SHP77 (cell line): ENCODE measurements around the gene CHTF18.
"Not testable (repeated sequence)": the region's sequence is repeated elsewhere in the genome, so short reads cannot be mapped to it uniquely, and the experiment has no call there.

Experiments
- DNase-seq, 2 experiments: peaks; one replicate each; lab custom pipeline; 2025; lab: John Stamatoyannopoulos, UW

The CHTF18 gene

GRCh38 chr16:788399-789126 is at the start of gene CHTF18:
CHTF18 (plus strand) TSS chr16:788620; CDS start chr16:788685, 65 bp downstream.
- peak; percentile 79 to 84 for DNase-seq

GRCh38 chr16:739560-740458 is 48.6 kb upstream of the CHTF18 start:
- no peak for DNase-seq

- no peak for DNase-seq
Measured at GRCh38 chr16:740459-740763, 48.0 kb upstream of the CHTF18 start.

GRCh38 chr16:740764-741505 is 47.5 kb upstream of the CHTF18 start, which contains the start of gene CIAO3:
CIAO3 (minus strand) TSS chr16:740997; CDS start chr16:740985, 12 bp downstream.
- DNase-seq, result peak; percentile 69 to 76

- DNase-seq, result no peak
Measured at GRCh38 chr16:741986-742629, 46.3 kb upstream of the CHTF18 start.

- DNase-seq, result not testable (repeated sequence)
Measured at GRCh38 chr16:742894-743293, 45.5 kb upstream of the CHTF18 start.

- DNase-seq, result no peak
Measured at GRCh38 chr16:743794-744500, 44.5 kb upstream of the CHTF18 start.

GRCh38 chr16:745739-746138 is 42.7 kb upstream of the CHTF18 start:
- peak in 1 of 2 experiments; percentile 23 for DNase-seq

GRCh38 chr16:746637-747036 is 41.8 kb upstream of the CHTF18 start:
- no peak for DNase-seq

GRCh38 chr16:747978-748746 is 40.3 kb upstream of the CHTF18 start:
- DNase-seq, result no peak

GRCh38 chr16:749010-749409 is 39.4 kb upstream of the CHTF18 start:
- no peak for DNase-seq

GRCh38 chr16:750485-750884 is 37.9 kb upstream of the CHTF18 start:
- no peak for DNase-seq

- DNase-seq, result no peak
Measured at GRCh38 chr16:751152-752006, 37.0 kb upstream of the CHTF18 start.

- no peak for DNase-seq
Measured at GRCh38 chr16:752007-752312, 36.5 kb upstream of the CHTF18 start.

- not testable (repeated sequence) for DNase-seq
Measured at GRCh38 chr16:754121-754607, 34.3 kb upstream of the CHTF18 start.

GRCh38 chr16:754656-755055 is 33.8 kb upstream of the CHTF18 start:
- no peak for DNase-seq

GRCh38 chr16:756428-756827 is 32.0 kb upstream of the CHTF18 start:
- no peak for DNase-seq

GRCh38 chr16:759110-759910 is 29.1 kb upstream of the CHTF18 start:
- no peak for DNase-seq

GRCh38 chr16:760065-760464 is 28.4 kb upstream of the CHTF18 start:
- no peak for DNase-seq
